ENCODE results near the gene ACTL10.
"Not testable (repeated sequence)": the region's sequence is repeated elsewhere in the genome, so short reads cannot be mapped to it uniquely, and the experiment has no call there.

Gene ACTL10

DNA sequence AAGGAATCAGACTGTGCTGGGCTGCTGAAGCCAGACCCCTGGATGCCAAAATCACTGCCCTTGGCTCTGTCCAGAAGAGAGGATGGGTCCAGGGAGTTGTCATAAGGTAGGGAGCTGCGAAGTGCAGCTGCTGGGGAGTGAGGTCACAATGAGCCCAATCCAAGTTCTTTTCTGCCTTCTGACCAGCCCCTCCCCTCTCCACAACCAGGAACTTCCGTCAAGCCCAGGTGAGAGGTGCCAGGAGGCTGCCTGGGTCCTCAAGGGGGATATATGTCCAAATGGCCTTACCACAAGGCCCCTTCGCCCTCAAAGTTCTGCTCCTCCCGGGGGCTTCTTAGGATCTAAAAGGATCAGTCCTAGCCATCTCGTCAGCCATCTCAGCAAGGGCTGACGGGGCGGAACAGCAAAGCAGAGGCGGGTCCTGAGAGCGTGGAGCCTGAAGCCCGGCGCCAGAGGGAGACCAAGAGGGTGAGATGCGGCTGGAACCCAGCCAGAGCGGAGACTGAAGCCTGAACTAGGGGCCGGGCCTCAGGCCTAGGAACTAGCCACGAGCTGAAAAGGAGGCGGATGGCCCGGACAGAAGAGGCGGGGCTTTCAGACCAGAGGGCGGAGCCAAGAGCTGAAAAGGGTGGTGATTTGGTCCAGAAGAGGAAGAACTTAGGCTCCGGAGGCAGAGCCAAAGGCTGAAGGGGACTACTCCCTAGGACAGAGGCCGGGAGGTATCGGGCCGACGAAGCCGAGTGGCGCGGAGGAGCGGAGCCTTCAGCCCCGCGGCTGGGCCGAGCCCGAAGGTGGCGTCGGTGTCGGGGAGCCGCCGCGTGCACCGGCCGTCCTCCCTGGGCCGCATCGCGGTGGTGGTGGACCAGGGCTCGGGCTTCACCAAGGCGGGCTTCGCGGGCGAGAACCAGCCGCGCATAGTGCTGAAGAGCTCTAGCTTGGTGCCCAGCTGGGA lies at the start of gene ACTL10:
TSS of gene ACTL10 (plus strand) at position 651 of the 952 bp plus-strand sequence. CDS start 555 bp downstream, outside the sequence.
- in situ Hi-C loops (cut with MboI; ENCODE audit: low sequenced_read_pairs): no loop called here

DNA sequence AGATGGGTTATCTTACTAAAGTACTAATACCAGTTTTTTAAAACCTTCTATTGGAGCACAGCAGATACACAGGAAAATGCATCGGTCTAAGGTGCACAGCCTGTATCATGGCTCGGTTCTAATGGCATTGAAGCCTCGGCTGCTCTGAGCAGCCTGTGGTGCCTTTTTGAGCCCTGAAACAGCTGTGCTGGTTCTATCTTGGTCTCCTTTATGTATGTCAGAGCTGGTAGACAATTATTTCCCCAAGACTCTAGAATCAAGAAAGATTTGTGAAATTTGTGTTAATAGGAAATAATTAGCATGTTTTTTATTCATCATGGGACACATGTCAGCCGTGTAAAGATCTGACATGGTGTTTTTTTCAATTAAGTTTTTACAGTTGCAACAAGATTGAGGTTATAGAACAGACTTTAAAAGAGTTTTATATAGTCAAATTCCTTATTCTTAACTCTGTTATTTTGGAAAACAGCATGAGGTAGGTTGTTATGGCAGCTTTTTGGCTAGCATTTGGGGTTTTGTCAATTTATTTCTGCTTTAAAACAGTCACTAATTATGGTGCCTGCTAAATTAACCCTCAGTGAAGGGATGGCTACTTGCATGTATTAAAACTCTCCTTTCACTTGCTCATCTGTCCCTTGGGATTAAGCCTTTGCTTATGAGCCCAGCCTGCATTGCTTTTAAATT lies 44.9 kb upstream of the ACTL10 start:
- in situ Hi-C loops (cut with MboI; ENCODE audit: low sequenced_read_pairs): no loop called here

DNA sequence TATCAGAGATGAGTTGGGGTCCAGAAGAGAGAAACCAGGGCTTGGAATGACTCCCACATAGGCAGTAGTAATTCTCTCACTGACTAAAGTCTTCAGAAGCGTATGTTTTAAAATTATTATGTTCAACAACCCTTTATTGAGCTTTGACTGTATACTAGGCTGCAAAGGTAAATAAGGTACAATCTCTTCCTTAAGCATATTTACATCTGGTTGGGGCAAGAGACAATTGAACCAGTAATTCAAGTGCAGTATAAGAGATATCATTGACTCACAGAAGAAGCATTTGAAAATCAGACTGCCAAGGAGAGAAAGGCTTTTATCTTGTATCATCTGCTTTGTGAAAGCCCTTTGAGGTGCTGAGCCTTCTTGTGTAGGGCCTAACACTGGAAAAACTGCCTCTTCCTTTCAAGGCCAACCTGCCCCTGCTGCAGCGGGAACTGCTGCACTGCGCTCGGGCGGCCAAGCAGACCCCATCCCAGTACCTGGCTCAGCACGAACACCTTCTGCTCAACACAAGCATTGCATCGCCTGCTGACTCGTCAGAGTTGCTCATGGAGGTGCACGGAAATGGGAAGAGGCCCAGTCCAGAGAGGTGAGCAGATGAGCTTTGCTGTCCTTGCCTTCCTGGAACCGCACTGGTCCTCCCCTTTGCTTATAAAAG lies 43.9 kb upstream of the ACTL10 start:
- in situ Hi-C loops (cut with MboI; ENCODE audit: low sequenced_read_pairs): no loop called here

DNA sequence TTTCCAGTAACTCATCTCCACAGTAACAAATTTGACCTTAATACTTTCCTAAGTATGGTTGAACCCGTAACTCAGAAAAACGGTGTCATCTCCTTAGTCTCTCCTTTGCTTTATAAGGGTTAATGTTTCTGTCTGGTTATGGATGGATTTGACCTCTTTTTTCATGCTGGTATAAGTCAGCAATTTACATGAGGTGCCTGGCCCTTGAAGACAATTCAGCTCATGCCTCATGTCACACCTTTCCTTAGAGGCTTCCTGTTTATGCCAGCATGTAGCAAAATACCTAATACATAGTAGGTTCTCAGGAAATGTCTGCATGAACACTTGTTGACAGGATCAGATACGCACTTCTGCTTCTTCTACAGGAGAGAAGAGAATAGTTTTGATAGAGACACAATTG lies 42.3 kb upstream of the ACTL10 start:
- in situ Hi-C loops (cut with MboI; ENCODE audit: low sequenced_read_pairs): no loop called here

DNA sequence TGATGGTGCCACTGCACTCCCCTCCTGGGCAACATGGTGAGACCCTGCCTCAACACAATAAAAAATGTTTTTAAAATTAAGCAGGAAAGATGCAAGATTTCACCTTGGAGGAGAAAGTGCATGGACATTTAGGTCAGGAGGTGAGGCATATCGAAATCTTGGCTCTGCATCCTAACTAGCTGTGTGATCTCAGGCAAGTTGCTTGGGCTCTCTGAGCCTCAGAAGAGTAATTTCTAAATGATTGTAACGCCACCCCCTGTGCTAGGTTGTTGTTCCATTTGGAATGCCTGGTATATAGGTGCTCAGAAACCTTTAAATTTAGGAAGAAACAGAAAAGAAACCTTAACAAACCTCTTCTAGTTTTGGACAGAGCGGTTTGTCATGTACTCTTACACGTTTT lies 40.6 kb upstream of the ACTL10 start:
- in situ Hi-C loops (cut with MboI; ENCODE audit: low sequenced_read_pairs): no loop called here

DNA sequence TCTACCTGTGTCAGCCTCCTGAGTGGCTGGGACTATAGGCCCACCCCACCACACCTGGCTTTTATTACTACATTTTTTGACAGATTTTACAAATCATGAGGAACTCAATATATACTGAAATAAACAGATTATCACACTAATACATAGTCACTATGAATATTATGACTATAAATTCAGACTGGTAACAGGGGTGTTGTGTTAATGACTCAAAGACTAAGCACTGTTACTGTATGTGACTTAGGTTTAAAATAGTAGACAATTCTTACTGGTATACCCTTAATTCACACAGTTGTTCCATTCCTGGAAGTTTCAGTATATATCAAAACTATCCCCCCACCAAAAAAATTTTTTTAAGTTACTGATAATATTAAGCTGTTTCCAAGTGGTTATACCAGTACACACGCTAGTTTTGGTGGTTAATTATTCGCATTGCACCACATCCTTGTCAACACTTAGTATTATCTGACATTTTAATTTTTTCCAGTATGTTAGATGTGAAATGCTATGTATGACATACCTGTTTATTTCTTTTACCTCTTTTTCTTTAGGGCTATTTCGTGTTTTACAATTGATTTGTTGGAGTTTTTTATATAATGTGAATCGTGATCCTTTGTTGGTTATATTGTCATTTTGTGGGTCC lies 39.0 kb upstream of the ACTL10 start:
- in situ Hi-C loops (cut with MboI; ENCODE audit: low sequenced_read_pairs): no loop called here

DNA sequence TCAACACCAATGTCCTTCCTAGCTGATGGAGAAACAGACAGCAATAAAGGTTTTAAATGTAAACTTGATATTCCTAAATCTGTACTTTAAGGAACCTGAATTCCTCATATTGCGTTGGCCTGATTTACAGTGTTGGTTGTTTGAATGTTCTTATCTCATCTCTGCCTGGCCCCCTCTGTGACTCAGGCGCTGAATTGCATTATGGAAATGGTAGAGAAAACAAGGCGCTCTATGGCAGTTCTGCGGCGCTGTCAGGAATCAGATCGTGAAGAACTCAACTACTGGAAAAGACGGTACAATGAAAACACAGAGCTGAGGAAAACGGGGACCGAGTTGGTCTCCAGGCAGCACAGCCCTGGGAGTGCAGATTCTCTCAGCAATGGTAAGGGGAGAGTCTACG lies 37.2 kb upstream of the ACTL10 start:
- in situ Hi-C loops (cut with MboI; ENCODE audit: low sequenced_read_pairs): no loop called here

DNA sequence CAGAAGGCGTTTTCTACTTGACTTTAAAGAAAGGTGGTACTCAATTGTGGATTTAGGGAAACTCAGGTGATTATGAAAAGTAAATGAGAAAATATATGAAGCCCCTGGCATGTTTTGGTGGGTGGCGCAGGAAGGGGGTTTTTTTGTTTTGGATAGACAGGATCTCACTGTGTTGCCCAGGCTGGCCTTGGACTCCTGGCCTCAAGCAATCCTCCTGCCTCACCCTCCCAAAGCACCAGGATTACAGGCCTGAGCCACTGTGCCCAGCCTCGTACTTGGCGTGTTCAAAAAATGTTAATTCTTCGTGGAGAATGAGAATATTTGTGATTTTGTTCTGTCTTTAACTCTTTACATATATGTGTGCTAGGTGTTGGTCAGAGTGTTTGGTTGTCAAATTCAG lies 36.8 kb upstream of the ACTL10 start:
- in situ Hi-C loops (cut with MboI; ENCODE audit: low sequenced_read_pairs): no loop called here

DNA sequence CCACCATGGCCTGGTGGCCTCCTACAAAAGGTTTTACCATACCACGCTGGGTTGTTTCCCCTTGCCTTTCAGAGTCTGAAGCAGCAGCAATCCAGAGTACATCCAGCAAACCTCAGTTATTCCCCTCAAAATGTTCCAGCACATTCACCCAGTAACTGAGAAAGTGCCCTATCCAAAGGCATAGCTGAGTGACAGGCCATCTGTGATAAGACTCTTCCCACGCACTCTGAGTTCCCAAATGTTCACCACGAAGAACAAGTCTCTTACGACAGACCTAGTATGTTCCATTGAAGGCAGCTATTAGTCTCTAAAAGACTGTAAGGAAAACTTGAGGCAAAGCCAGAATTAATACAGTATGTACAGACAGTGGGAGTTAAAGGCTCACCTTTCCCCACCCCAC lies 36.2 kb upstream of the ACTL10 start:
- in situ Hi-C loops (cut with MboI; ENCODE audit: low sequenced_read_pairs): no loop called here

DNA sequence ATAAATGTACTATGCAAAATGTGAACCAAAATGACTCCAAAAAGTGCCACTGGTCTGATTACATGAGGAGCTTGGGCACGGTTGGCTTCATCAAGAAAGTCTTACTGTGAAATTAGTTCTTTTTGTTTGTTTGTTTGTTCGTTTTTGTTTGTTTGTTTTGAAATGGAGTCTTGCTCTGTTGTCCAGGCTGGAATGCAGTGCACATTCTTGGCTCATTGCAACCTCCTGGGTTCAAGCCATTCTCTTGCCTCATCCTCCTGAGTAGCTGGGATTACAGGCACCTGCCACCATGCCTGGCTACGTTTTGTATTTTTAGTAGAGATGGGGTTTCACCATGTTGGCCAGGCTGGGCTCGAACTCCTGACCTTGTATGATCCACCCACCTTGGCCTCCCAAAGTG lies 34.8 kb upstream of the ACTL10 start:
- in situ Hi-C loops (cut with MboI; ENCODE audit: low sequenced_read_pairs): not testable (repeated sequence)

DNA sequence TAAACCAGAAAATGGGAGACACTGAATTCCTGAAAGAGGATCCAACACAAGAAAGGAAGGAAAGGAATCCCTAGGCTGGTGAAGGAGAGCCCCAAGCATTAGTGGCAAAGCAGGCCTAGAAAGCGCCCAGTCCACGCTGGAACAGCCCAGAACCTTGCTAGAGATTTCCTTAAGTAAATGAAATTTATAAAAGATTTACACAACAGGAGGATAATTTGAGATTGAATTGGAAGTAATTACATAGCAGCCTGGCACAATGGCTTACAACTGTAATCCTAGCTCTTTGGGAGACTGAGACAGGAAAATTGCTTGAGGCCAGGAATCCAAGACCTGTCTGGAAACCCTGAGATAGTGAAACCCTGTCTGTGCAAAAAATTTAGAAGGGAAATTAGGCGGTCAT lies 31.4 kb upstream of the ACTL10 start:
- in situ Hi-C loops (cut with MboI; ENCODE audit: low sequenced_read_pairs): no loop called here

DNA sequence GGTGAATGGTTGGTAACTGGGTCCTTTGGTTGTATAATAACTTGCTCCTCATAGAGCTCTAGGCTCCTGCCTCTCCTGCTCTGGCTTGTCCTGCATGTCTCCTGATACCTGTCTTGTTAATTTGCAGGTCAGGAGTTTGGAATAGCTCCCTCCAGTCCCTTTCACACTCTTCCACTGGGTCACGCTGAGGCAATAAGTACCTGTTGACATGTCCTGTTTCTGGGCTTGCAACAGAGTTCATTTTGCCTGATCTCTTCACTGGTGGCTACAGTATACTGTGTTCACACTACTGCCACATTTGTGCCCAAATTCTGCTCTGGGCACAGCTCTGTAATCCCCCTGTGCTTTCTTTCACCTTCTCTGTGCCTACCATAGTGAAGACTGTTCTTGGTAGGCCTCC lies 30.0 kb upstream of the ACTL10 start:
- in situ Hi-C loops (cut with MboI; ENCODE audit: low sequenced_read_pairs): no loop called here

DNA sequence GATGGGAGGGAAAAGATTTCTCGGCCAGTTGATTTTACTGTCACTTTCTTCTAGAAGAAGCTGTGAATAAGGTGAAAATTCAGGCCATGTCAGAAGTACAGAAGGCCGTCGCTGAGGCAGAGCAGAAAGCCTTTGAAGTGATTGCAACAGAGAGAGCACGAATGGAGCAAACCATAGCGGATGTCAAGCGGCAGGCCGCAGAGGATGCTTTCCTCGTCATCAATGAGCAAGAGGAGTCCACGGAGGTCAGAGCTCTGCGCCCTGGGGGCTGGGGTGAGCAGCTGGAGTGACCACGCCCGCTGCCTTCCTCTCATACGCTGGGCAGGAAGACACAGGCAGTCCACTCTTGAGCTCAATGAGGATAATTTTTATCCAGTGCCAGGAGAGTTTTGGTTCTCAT lies 26.5 kb upstream of the ACTL10 start:
- in situ Hi-C loops (cut with MboI; ENCODE audit: low sequenced_read_pairs): no loop called here

DNA sequence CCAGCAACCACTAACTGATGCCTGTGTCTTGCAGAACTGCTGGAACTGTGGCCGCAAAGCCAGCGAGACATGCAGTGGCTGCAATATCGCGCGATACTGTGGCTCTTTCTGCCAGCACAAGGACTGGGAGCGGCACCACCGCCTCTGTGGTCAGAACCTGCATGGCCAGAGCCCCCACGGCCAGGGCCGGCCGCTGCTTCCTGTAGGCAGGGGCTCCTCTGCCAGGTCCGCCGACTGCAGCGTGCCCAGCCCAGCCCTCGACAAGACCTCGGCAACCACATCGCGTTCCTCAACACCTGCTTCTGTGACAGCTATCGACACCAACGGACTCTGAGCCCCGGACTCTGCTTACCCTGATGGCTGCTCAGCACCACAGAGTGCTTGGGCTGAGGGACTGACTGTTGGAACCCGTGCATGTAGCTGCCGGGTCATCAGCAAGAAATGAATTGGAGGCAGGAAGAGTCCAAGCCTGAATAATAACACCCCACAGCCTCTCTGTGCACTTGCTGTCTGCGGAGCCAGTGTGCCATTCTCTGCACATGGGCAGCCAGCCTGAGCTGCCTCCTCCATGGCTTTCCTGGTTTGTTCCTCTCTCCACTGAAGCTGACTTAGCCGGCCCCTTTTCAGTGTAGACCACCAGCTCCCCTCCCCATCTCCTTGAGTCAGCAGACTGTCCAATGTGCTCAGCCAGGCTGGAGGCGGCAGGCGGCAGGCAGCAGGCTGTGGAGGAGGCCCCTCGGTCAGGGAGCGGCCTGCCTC lies 22.3 kb upstream of the ACTL10 start:
- in situ Hi-C loops (cut with MboI; ENCODE audit: low sequenced_read_pairs): no loop called here

DNA sequence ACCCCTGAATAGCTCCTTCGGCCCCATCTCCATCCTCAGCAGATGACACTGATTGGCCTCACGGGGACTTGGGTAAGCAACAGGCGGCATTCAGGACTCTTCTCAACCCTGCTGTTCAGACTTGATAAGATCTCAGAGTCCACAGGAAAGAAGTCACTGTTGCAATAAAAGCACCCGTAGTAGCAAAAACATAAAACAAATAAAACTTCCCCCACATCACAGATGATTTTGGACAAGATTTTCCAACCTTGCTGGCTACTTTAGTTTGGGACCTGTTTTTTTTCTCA lies 21.7 kb upstream of the ACTL10 start:
- in situ Hi-C loops (cut with MboI; ENCODE audit: low sequenced_read_pairs): no loop called here

DNA sequence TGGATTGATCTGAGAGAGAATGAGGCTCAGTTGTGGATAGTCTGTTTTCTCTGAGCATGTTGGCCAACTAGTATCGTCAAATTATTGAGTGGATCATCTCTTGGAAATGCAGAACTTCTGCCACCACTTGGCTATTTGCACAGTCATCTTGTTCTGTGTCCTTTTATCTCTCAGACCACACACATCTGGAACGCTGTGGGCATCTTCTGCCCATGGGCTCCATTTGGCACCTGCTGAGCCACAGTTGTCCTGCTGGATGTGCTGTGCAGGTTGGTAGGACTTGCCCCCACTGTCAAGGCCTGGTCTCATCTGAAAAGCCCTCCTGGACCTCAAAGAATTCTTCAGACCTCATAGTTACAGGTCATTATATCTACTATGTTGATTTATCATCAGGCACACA lies 21.3 kb upstream of the ACTL10 start:
- in situ Hi-C loops (cut with MboI; ENCODE audit: low sequenced_read_pairs): no loop called here

DNA sequence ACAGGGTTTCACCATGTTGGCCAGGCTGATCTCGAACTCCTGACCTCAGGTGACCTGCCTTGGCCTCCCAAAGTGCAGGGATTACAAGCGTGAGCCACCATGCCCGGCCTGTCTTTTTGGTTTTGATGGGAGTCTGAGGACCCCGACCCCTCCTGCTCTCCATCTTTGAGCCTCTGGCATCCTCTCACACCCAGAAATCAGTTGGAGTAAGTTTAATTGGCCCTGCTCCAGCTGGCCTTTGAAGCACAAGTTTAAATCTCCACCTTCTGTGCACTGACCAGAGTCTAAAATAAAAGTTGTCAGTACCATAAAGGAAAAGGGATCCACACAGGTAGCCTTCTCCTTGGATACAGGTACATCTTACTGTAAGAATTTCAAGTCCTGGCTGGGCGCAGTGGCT lies 20.6 kb upstream of the ACTL10 start:
- in situ Hi-C loops (cut with MboI; ENCODE audit: low sequenced_read_pairs): no loop called here

DNA sequence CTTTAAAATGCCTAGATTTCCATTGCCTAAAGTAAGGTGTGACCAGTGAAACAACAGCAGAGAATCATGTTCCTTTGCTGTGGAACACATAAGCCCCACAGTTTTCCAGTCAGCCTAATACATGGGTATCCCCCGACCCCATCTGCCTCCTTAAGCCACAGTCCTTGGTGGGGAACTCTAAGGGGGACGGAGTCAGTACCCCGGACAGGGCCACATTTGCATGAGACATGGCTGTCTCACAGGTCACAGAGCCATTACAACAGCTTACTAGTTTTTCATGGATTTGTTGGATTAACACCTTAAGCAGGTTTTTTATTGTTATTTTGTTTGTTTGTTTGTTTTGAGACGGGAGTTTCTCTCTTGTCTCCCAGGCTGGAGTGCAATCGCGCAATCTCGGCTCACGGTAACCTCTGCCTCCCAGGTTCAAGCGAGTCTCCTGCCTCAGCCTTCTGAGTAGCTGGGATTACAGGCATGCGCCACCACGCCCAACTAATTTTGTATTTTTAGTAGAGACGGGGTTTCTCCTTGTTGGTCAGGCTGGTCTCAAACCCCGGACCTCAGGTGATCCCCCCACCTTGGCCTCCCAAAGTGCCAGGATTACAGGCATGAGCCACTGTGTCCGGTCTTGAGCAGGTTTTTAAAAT lies 19.7 kb upstream of the ACTL10 start:
- in situ Hi-C loops (cut with MboI; ENCODE audit: low sequenced_read_pairs): not testable (repeated sequence)

DNA sequence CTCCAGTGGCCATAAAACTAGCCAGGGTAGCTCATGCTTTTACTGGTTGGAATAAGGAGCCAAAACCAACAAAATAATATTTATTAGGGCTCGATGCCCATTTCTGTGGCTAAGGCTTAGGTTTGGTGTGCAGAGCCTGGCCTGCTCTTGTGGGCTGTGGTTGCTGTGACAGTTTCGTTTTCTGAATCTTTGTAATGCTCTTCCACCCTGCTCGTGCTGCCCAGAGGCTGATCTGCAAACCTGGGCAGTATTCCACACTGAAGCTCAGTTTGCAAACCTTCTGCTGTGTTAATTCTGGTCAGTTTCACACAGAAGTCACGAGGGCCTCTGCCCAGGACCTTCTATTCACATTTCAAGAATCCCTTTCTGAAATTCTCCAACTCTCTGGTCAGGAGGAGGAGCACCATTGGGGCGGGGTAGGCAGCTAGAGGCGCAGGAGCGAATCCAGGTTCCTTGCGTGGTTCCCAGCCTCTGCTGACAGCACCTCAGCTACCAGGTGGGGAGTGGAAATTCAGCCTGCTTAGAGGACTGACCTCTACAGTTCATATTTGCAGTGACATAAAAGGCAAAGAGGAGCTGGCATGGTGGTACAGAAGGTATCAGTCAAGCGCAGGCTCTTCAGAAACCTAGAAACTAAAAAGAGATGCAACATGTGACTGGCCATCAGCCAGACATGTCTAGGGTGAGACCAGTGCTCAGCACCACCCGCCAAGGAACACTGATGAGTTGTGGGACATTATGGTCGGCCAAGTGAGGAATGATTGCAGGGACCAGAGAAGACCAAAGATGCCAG lies 18.9 kb upstream of the ACTL10 start:
- in situ Hi-C loops (cut with MboI; ENCODE audit: low sequenced_read_pairs): no loop called here
